Cardiac septum (tissue), 1 donor: ENCODE data around the gene PIP5K1C. TPM values are rescaled to one million over a fixed set of nuclear protein-coding genes. Genes with fewer than 3 reads are reported as not detected.

Experiments used
- DNase-seq: peaks from one replicate; pipeline ENCODE4 v3.0.0-alpha.2; 2020; ENCODE audit warnings: low spot score
- intact Hi-C: fragments of 100-400 bp; cut with DNase I; formaldehyde crosslinking; loops from one replicate; pipeline ENCODE4 v1.14.0; 2022
- total RNA-seq: library from RNA; stranded (reverse); fragmentation: NEBNext Ultra II Directional; extraction: Animal tissue kit (Norgen Biotek cat#: 25700); gene quantifications from one replicate; pipeline ENCODE4 v1.2.1, GENCODE V29; 2021
- donor health status: DM: no; HTN: no; CAD: no.

Gene PIP5K1C
- total RNA-seq, 1 donor from 2014 or later, result 38.2 TPM

DNA sequence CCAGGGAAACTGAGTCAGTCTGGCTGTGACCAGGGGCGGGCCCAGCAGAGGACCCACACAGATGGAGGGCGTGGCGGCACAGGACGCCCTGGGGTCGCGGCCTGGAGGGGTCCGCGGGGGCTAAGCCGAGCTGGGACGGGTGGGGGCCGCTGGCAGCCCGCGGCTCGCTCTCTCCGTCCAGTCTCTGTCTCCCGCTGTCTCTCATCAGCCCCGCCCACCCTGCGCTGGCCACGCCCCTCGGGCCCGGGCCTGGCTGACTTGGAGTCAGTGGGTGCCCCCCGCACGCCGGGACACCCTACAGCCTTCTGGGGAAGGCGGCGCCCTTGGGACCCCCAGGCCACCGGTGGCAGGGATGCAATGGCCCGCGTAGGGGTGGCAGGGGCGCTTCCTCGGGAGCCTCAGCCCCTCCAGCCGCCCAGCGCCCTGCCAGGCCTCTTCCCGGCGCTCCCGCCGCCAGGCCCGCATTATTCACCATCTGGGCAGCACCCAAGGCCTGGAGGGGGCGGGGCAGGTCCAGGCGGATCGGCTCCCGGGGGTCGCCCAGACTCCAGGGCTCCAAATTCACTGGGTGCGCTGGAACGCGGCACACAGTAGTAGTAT lies 93.5 kb downstream of the PIP5K1C start, which contains the start of gene TBXA2R:
Gene TBXA2R (minus strand): TSS at position 186 of the 600 bp plus-strand sequence. CDS start 6,241 bp downstream, outside the sequence.
- peak; percentile 88 for DNase-seq
- intact Hi-C loops, result no loop called here

DNA sequence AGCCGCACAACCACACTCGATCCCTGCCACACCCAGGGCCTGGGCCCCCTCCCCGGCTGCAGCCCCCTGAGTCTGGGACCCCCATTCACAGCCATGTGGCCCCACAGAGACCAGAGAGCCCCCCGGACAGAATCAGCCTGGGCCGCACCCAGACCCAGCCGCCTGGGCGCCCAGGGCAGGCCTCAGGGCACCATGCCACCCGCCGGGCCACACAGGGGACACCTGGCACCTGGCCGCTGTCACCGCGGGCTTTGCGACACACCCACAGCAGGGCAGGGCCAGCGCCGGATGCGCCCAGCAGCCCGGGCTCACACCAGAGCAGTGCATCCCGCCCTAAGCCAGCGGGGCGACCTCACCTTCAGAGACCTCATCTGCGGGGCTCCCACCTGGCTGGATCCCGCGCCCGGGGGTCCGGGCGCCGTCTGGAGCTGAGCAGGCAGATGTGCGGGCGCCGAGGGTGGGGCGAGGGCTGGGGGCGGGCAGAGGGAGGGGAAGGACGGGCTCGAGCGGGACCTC lies 94.0 kb downstream of the PIP5K1C start:
- no peak for DNase-seq
- intact Hi-C loops, result no loop called here

DNA sequence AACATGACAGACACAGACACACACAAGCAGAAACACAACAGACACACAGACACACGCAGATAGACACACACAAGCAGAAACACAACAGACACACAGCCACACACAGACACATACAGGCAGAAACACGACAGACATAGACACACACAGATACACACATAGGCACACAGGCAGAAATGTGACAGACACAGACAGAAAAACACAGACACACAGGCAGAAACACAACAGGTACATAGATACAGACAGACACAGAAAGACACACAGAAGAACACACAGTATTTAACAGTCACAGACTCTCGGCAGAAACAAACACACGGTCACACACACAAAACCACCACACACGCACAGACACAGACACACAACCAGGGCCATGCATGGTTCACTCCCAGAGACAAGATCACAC lies 94.5 kb downstream of the PIP5K1C start:
- no peak for DNase-seq
- intact Hi-C loops, result no loop called here

DNA sequence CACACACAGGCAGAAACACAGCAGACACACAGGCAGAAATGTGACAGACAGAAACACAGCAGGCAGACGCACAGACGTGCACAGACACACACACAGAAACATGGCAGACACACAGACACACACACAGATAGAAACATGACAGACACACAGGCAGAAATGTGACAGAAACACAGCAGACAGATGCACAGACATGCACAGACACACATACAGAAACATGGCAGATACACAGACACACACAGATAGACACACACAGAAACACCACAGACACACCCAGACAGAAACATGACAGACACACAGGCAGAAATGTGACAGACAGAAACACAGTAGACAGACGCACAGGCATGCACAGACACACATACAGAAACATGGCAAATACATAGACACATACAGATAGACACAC lies 94.9 kb downstream of the PIP5K1C start:
- intact Hi-C loops, result no loop called here
- no peak for DNase-seq

DNA sequence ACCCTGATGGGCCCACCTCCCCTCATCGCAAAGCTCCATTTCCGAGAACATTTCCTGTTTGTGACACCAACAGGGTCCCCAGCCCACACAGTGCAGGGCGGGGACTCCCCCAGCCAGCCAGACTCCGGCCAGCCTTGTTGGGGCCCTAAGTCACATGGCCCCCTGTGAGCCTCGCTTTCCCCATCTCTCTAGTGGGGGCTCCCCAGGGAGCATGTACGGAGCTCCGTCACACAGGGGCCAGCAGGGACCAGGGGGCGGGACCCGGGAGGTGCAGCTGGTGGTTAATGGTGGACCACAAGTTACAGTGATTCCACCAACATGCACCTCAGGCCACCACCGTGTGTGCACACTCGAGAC lies 95.3 kb downstream of the PIP5K1C start:
- no peak for DNase-seq
- intact Hi-C loops, result no loop called here

DNA sequence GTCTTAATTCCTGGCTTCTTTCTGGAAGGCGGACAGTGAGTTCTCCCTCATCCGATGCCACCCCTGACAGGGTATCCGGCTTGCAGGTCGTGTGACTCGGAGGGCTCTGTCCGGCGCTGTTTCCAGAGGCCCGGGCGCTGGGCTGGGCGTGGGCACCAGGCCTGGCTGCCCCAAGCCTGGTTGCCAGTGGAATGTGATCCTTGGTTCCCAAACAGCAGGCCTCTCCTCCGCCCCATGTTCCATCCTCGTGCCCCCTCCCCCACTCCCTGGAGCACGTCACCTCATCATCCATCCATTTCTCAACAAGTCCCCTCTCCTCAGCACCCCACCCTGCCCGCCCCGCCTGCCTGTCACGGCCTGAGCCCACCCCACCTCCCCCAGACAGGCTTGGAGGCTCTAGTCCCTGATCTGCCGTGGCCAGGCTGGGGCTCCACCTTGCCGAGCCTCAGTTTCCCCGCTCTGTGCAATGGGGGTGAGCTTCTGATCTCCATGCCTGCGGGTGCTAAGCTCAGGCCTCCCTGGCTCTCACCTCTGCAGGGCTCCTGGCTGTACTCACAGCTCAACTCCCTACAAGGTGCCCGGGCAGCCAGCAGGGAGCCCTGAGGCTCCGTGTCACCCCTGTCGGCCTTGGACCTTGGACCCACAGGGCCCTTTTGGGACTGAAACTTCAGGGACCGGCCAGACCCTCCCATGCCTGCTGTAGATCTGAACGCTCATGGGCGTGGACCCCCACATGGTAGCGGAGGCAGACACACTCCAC lies 95.9 kb downstream of the PIP5K1C start:
- no peak for DNase-seq
- intact Hi-C loops, result no loop called here

DNA sequence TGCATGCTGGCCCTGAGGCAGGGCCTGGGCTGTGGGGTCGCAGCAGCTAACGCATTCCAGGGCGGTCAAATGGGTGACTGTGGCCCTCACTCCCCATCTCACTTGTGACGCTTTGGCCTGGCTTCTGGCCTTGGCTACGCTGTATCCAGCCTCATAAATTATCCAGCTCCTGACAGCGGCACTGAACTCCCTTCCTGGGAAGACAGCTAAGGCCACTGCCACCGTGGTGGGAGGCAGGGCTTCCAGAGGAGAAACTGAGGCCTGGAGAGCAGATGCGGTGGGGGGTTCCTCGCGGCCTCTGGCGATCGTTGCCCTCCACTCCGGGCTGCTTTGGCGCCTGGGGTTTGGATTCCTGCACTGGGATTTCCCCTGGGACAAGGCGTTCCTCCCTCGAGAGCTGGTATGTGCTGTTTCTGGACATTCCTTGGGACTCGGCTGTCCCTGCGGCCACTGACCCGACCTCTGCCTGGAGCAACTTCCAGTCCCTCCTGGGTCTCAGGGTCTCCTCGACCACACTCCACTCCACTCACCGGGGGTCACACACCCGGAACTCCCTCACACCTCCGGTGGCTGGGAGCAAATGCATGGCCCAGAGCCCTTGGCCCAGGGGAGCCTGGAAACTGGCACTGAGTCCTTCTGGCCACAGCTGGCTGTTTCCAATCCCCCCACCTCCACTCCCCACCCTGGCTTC lies 97.0 kb downstream of the PIP5K1C start:
- intact Hi-C loops, result no loop called here
- DNase-seq, result no peak

DNA sequence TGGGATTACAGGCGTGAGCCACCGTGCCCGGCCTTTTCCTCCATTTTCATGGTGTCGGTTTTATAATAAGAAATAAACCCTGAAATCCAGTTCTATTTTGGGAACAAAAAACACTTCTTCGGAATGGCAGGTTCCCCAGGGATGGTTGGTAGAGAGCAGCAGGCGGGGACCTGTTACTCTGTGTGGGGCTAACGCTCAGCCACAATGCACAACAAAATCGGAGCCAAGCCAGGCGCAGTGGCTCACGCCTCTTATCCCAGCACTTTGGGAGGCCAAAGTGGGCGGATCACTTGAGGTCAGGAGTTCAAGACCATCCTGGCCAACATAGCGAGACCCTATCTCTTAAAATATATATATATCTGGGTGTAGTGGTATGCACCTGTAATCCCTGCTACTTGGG lies 99.2 kb downstream of the PIP5K1C start:
- no peak for DNase-seq
- intact Hi-C loops, result no loop called here

DNA sequence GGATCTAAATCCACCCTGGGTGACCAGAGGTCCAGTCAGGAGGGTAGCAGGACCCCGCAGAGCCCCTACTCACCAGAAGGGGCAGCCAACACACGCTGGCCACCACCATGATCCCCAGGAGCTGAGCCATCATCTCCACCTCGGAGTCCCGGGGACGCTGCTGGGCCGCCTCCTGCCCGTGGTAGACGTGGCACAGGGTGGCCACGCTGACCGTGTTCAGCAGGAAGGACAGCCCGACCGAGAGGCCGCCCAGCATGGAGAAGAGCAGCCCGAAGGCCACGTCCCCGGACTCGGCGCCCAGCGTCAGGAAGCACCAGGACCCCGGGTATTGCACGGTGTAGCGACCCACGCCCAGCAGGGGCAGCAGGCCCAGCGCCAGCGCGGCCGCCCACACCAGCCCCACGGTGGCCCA lies 100.5 kb downstream of the PIP5K1C start:
- intact Hi-C loops, result no loop called here
- DNase-seq, result no peak

DNA sequence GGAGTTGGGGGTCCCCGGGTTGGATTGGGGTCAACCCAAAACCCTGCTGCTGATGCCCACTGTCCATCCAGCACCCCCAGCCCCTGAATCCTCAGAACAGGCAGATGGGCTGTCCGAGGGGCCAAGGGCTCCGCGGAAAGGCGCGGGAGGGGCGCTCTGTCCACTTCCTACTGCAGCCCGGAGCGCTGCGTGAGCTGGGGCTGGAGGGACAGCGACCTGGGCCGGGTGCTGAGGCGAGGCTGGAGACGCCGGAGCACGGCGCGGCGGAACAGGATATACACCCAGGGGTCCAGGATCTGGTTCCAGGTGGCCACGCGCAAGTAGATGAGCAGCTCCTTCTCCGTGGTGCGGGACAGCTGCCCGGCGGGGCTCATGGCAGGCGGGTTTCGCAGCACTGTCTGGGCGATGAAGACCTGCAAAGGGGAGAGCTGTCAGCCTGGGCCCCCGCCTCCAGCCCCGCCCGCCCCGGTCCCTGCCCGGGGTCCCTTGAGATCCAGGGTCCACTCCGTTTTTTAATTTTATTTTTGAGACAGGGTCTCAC lies 104.7 kb downstream of the PIP5K1C start:
- no peak for DNase-seq
- intact Hi-C loops, result no loop called here

DNA sequence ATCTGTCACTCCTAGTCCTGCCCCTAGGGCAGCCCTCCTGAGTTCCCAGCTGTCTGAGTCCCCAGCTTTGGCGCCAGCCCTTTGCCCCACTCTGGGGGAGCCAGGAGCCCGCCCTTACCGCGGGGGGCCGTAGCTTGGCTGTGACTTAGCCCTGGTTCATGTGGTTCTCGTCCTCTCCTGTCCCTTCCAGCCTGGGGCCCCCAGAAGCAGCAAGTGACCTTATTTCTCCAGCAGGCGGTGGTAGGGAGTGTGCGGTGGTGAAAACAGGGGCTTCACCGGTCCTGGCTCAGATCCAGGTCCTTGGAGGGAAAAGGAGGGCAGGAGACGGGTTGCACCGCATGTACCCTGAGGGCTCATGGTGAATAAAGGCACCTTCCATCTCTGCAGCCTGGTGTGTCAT lies 107.1 kb downstream of the PIP5K1C start:
- DNase-seq, result no peak
- intact Hi-C loops, result no loop called here

DNA sequence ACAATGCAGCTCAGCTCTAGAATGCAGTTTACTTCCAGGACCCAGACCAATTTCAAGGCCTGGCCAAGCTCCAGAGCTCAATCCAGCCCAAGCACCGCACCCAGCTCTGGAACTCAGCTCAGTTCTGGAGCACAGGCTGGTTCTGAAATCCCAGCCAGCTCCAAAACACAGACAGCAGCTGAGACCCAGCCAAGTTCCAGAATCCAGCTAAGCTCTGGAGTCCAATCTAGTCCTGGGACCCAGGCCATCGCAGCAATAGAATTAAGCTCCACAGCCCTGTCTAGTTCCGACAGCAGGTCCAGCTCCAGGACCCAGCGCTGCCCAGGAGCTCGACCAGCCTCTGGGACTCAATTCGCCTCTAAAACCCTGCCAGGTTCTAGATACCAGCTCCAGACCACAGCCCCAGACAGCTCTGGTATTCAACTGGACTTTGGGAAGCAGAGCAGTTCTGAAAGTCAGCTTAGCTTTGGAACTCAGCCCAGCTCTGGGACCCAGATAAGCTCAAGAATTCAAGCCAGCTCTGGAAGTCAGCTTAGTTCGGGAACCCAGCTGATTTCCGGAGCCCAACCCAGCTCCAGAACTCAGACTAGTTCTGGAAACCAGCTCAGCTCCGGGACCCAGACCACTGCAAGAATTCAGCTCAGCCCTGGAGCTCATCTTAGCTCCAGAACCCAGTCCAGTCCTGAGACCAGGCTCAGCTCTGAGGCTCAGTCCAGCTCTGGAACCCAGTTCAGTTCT lies 108.2 kb downstream of the PIP5K1C start:
- DNase-seq, result no peak
- intact Hi-C loops, result no loop called here

DNA sequence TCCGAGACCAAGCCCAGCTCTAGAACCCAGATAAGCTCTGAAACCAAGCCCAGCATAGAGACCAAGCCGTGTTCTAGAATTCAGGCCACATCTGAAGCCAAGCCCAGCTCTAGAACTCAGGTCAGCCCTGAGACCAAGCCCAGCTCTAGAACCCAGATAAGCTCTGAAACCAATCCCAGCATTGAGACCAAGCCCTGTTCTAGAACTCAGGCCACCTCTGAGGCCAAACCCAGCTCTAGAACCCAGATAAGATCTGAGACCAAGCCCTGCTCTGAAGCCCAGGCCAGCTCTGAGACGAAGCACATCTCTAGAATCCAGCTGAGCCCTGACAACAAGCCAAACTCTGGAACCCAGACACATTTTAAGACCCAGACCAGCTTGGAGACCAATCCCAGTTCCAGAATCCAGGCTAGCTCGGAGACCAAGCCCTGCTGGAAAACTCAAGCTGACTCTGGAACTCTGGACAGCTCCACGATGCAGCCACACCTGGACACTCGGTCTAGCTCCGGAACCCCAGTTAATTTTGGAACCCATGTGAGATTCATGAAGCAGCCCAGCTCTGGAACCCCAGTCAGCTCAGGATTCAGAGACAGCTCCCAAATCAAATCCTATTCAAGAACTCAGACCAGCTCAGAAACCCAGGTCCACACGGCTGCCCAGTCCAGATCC lies 109.1 kb downstream of the PIP5K1C start:
- no peak for DNase-seq
- intact Hi-C loops, result no loop called here

DNA sequence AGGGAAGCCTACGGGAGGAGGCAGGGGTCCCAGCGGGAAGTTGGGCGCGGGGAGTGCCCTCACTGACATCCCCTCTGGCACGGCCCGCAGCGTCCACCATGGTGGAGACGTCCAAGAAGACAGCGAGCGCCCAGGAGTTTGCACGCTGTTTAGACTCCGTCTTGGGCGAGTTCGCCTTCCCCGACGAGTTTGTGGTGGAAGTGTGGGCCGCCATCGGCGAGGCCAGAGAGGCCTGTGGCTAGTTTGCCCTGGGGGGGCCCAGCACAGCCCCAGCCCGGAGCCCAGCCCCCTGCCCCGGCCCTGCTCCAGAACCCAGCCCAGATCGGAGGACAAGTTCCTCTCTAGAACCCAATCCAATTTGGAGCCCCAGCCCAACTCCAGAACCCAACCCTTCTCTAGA lies 110.3 kb downstream of the PIP5K1C start:
- intact Hi-C loops, result no loop called here
- DNase-seq, result no peak

DNA sequence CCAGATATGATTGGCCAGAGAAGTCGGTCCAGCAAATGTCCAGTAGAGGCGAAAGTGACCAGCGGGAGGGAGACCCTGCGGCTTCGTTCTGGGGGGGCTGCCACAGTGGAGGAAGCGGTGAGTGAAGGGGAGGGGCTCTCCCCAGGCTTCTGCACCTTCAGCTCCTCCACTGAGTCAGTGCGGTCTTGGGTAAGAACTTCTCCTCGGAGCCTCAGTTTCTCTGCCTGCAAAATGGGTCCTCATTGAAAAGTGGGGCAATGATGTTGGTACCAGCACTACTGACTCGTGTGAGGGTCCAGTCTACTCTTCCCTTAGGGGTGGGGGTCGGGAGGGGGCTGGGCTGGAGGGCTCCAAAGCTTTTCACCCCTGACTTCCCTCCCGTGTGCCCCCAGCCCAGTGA lies 110.8 kb downstream of the PIP5K1C start:
- intact Hi-C loops, result no loop called here
- DNase-seq, result no peak

DNA sequence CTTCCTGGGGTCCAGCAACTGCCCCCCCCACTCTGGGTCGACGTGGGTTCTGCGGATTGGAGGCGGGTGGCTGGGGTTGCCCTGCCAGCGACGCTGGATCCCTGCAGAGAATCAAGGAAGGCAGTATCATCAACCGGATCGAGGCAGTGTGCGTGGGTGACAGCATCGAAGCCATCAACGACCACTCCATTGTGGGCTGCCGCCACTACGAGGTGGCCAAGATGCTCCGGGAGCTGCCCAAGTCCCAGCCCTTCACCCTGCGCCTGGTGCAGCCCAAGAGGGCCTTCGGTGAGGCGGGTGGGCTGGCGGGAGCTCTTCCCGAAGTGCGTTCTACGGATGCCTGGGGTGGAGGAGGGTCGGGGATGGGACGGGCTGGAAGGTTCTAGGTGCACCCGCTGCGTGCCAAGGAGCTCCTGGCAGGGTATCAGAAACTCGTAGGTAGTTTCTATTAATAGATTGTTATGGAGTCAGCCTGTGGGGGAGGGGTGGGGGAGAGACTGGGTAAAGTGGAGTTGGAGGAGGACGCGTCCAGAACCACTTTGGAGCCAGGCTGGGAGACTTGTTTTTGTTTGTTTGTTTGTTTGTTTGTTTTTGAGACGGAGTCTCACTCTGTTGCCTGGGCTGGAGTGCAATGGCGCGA lies 113.4 kb downstream of the PIP5K1C start:
- intact Hi-C loops, result no loop called here
- DNase-seq, result no peak

DNA sequence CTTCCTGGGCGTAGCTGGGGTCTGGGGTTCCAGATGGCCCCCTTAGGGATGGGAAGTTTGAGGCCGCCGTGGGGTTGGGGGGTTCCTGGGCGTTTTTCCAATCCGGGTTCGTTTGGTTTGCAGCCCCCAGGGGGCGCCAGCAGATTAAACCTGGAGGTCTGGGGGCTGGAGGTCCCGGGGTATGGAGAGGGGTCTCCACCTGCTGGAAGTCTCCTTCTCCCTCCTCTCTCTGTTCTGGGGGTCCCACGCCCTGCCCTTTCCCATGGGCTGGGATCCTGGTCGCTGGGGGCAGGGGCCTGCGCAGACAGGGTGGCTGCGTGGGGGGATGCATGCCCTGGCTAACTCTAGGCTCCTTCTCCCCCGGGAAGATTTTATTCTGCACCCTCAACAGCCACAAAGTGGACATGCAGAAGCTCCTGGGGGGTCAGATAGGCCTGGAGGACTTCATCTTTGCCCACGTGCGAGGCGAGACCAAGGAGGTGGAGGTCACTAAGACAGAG lies 114.1 kb downstream of the PIP5K1C start:
- intact Hi-C loops, result no loop called here
- no peak for DNase-seq

DNA sequence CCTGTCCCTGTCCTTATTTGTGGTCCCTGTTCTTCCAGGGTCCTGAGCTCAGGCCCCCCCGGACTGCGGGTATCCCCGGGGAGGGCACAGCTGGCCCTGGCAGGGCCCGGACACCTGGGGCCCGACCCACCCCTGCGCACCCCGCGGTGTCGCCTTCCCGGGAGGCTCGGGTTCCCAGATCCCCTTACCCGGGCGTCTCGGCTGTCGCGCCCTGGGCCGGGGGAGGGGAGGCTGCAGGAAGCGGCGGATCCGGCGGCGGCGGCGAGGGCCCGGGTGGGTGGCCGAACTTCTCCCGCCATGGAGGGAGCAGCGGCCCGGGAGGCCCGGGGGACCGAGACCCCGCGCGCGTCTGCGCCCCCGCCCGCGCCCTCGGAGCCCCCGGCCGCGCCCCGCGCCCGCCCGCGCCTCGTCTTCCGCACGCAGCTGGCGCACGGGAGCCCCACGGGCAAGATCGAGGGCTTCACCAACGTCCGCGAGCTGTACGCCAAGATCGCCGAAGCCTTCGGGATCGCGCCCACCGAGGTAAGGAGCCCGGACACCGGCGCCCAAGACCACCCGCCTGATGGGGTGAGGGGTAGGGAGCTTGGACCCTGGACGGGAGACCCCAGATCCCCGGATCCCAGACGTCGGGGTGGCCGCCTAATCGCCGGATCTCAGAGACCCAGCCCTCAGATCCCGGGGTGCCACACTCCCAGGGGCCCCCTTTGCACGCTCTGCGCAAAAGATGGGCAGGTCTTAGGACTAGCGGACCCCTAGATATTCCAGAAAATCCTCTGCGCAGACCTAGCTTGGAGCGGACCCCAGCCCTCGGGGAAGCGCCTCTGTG lies 114.8 kb downstream of the PIP5K1C start, which contains the start of gene GIPC3:
Gene GIPC3 (plus strand): TSS at position 178 of the 826 bp plus-strand sequence. CDS start 120 bp downstream, at position 298.
- no peak for DNase-seq
- intact Hi-C loops, result loop anchor here (1.0 kb wide), 1 partner anchor 33 kb away; no protein-coding TSS in a partner anchor
